Measurements from ENCODE around the gene KANSL1L.
"Not testable (repeated sequence)": the region's sequence is repeated elsewhere in the genome, so short reads cannot be mapped to it uniquely, and the experiment has no call there.

The KANSL1L gene

GRCh38 chr2:210177769-210178168 is 6.6 kb upstream of the KANSL1L start:
- no peak for DNase-seq

DNA sequence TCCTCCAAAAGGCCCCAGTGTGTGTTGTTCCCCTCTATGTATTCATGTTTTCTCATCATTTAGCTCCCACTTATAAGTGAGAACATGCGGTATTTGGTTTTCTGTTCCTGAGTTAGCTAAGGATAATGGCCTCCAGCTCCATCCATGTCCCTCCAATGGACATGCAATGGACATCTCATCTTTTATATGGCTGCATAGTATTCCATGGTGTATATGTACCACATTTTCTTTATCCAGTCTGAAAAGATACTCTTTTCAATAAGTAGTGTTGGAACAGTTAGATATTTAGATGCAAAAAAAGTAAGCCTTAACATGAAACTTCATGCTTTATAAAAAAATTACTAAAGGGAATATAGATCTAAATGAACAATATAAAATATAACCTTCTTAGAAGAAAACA is 5.9 kb upstream of the KANSL1L start:
- DNase-seq, result not testable (repeated sequence)

DNA sequence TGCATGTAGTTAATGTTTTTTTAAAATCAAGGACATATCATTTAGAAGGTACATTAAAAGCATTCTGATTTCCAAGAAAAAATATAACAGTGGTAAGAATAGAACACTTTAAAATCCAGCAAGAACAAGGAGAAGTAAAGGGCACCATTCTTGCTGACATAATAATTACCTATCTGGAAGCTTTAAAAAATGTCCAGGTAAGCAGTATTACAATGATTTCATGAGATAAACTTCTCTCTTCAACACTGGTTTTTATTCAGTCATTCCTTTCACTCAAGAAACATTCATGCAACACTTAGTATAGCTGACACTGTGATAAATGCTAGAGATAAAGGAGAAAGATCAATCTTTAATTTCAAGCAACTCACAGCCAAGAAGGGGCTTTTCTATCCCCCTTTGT is 2.9 kb upstream of the KANSL1L start:
- no peak for DNase-seq

DNA sequence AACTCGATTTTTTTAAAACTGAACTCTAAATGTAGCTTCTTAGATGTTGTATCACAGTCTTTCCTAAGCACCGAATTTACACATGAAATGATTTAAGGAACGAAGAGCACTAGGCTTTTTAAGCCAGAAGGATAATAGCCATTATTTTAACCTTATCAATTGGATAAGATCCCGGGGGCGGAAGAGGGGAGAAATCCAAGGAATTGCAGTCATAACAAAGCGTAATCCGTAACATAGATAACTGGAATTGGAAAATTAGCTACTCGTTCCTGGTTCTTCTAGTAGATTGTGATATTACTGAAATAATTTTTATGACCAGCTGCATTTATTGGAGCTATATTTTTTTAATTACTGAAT is 988 bp upstream of the KANSL1L start:
- DNase-seq, result no peak

GRCh38 chr2:210170446-210171303 is 534 bp downstream of the KANSL1L start:
- peak; percentile 82 to 98 (median 95) for DNase-seq

- no peak for DNase-seq
Measured at GRCh38 chr2:210170196-210170445, 1.1 kb downstream of the KANSL1L start.

DNA sequence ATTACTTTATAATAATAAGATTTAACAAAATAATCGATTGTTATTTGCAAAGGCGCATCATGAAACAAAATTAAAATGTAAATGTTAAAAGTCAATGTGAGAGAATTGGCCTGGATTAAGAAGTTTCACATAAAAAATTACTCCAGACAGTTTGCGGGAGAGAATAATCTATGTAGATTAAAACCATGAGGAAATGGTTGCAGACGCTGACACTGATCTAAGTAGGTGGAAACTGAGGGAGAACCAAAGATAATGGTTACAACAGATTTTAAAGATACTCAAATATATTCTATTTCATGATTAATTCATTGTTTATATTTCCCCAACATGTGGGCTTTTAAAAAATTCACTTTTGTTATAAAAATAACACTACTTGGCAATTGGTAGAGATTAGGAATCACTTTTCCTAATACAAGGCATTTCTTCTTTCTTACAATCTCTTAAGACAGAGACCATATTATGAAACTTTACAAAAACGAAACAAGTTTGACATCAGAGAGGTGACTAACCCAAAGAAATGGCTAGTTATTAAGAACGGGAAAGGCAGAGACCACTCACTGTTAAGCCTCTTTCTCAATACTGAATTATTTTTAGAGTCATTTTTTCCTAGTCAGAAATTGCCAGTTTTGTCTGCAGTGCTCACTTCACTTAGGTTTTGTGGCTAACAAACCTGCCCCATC is 1.6 kb downstream of the KANSL1L start:
- DNase-seq, result no peak

GRCh38 chr2:210167227-210167626 is 4.0 kb downstream of the KANSL1L start:
- no peak for DNase-seq

GRCh38 chr2:210162466-210163124 is 8.6 kb downstream of the KANSL1L start:
- DNase-seq, result no peak

GRCh38 chr2:210159059-210159458 is 12.2 kb downstream of the KANSL1L start:
- no peak for DNase-seq

DNA sequence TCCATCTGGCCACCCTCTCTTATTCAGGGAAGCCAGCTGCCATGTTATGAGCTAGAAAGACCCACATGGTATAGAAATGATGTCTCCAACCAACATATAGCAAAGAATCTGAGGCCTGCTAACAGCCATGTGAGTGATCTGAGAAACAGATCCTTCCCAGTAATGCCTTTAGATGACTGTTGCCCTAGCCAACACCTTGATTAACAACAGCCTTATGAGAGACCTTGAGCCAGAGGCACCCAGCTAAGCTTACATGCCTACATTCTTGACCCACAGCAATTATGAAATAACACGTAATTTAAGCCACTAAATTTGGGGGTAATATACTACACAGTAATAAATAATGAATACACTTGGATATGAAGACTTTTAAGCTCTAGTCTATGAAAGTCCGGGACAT is 13.0 kb downstream of the KANSL1L start:
- no peak for DNase-seq

DNA sequence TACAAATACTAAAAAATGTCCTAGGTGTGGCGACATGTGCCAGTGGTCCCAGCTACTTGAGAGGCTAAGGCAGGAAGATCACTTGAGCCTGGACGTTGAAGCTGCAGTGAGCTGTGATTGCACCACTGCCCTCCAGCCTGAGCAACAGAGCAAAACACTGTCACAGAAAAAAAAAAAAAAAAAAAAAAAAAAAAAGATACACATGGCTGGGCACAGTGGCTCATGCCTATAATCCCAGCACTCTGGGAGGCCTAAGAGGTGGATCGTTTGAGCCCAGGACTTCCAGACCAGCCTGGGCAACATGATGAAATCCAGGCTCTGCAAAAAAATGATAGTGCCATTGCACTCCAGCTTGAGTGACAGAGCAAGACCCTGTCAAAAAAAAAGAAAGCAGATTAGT is 13.7 kb downstream of the KANSL1L start:
- DNase-seq, result no peak

DNA sequence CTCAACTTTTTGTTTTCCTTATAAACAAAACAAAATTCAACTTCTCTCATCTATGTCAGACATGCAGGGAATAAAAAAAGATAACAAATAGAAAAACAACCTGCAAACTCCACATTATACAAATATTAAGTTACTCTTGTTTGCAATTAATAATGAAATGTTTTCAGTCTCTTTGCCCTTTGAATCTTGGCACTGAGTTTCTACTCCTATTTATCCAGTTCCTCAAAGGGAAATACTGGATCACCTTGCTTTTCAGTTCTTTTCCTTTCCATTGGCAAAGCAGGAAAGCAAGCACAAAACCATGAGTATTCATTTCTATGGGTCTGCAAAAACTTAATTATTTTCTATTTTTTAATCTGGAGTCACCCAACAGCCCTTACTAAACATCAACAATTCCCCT is 23.6 kb downstream of the KANSL1L start:
- DNase-seq, result no peak

GRCh38 chr2:210132239-210132638 is 39.0 kb downstream of the KANSL1L start:
- no peak for DNase-seq

- DNase-seq, result no peak
Measured at GRCh38 chr2:210128961-210129360, 42.2 kb downstream of the KANSL1L start.

- DNase-seq, result no peak
Measured at GRCh38 chr2:210113614-210114235, 57.5 kb downstream of the KANSL1L start.

GRCh38 chr2:210112871-210113270 is 58.3 kb downstream of the KANSL1L start:
- DNase-seq, result no peak

DNA sequence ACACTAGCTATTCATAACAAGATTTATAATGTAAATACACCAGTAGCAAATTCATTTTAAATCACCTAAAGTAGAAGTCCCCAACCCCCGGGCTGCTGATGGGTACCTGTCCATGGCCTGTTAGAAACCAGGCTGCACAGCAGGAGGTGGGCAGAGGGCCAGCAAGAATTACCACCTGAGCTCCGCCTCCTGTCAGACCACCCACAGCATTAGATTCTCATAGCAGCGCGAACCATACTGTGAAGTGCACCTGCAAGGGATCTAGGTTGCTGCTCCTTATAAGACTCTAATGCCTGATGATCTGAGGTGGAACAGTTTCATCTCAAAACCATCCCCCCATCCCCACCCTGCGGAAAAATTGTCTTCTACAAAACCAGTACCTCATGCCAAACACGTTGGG is 71.3 kb downstream of the KANSL1L start:
- no peak for DNase-seq

DNA sequence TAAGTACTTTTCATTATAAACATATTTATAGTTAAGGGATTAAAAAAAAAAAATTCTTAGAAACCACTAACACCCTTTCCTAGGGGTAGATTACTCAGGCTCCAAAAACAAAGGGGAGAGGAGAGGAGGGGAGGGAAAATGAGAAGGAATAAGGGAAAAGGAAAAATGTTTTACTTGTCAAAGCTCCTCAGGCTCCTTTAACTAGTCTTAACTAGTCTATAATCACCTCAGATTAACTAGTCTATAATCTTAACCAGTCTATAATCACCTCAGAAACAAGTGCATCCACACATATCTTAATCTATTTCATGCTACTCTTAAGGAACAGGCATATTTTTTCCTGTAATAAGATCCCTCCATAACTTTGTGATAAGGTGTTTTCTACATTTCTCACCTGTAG is 76.4 kb downstream of the KANSL1L start:
- DNase-seq, result no peak

DNA sequence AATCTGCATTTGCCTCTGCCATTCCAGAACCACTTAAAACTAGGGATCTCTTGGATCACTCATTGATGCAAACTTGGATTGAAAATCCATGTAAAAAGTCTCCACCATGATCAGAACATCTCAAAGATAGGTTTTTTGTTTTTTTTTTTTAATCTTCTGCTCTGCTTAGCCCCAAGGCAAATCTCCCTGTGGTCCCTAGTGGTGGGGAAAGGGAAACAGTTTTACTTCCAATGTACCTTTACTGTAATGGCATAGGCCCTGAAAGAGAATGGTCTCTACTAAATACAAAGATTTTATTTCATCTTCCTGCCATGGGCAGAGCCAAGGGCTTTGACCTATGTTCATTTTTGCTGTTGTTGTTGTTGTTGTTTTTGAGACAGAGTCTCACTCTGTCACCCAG is 78.4 kb downstream of the KANSL1L start:
- DNase-seq, result no peak

DNA sequence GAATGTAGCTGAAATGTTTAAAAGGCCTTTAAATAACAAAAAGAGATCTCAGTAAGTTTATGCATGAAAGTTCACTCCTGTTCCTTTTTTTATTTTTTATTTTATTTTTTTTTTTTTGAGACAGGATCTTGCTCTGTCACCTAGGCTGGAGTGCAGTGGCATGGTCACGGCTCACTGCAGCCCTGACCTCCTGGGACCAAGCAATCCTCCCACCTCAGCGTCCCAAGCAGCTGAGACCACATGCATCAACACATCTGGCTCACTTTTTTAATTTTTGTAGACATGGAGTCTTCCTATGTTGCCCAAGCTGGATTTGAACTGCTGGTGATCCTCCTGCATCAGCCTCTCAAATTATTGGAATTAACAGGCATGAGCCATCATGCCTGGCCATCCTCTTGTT is 84.3 kb downstream of the KANSL1L start:
- DNase-seq, result no peak

- DNase-seq, result no peak
Measured at GRCh38 chr2:210086292-210086691, 84.9 kb downstream of the KANSL1L start.
